H9 (cell line): ENCODE results near the gene SNX32. TPM values are rescaled to one million over a fixed set of nuclear protein-coding genes. Genes with fewer than 3 reads are reported as not detected.

Source experiments
- DNase-seq: peaks from one replicate; pipeline ENCODE4 v3.0.0-alpha.2; 2017
- H2AFZ ChIP-seq: one replicate; pipeline ENCODE4 v1.6.1; 2013; ENCODE audit warnings: mild to moderate bottlenecking, low read length, control low read depth, moderate library complexity
- H2AK5ac ChIP-seq: 2 replicates; pipeline ENCODE4 v1.6.1; 2013; ENCODE audit warnings: low read length, control low read depth, mixed read lengths; ENCODE audit not compliant: insufficient read length
- H2BK120ac ChIP-seq: one replicate; pipeline ENCODE4 v1.6.1; 2013; ENCODE audit warnings: low read depth, mild to moderate bottlenecking, low read length, control low read depth, inconsistent platforms; ENCODE audit not compliant: poor library complexity, severe bottlenecking
- H2BK12ac ChIP-seq: 2 replicates; pipeline ENCODE4 v1.6.1; 2013; ENCODE audit warnings: low read length, control low read depth, mixed read lengths, low read depth; ENCODE audit not compliant: insufficient read length
- H2BK15ac ChIP-seq: 2 replicates; pipeline ENCODE4 v1.6.1; 2013; ENCODE audit warnings: low read depth, low read length, control low read depth
- H2BK20ac ChIP-seq: one replicate; pipeline ENCODE4 v1.6.1; 2013; ENCODE audit warnings: low read depth, mild to moderate bottlenecking, low read length, control low read depth, inconsistent platforms; ENCODE audit not compliant: poor library complexity, severe bottlenecking
- H2BK5ac ChIP-seq: 2 replicates; pipeline ENCODE4 v1.6.1; 2013; ENCODE audit warnings: low read length, control low read depth, mixed read lengths; ENCODE audit not compliant: insufficient read length
- H3K14ac ChIP-seq: 2 replicates; pipeline ENCODE4 v1.6.1; 2013; ENCODE audit warnings: low read length, control low read depth; ENCODE audit not compliant: insufficient read depth
- H3K18ac ChIP-seq: 2 replicates; pipeline ENCODE4 v1.6.1; 2013; ENCODE audit warnings: low read depth, mild to moderate bottlenecking, mixed read lengths, low read length, control low read depth; ENCODE audit not compliant: insufficient read length
- H3K23ac ChIP-seq: 2 replicates; pipeline ENCODE4 v1.6.1; 2013; ENCODE audit warnings: low read length, control low read depth, mixed read lengths, low read depth; ENCODE audit not compliant: insufficient read length
- H3K23me2 ChIP-seq: 2 replicates; pipeline ENCODE4 v1.6.1; 2013; ENCODE audit warnings: low read depth, mild to moderate bottlenecking, mixed read lengths, low read length, control low read depth; ENCODE audit not compliant: insufficient read length, poor library complexity, severe bottlenecking
- H3K27ac ChIP-seq: 2 replicates; pipeline ENCODE4 v1.5.1; 2013; ENCODE audit warnings: low read length, control low read depth, mixed read lengths, low read depth; ENCODE audit not compliant: insufficient read length
- H3K27me3 ChIP-seq: 2 replicates; pipeline ENCODE4 v1.6.1; 2013; ENCODE audit warnings: low read length, control low read depth, inconsistent platforms; ENCODE audit not compliant: insufficient read depth
- H3K4ac ChIP-seq: 2 replicates; pipeline ENCODE4 v1.6.1; 2013; ENCODE audit warnings: low read depth, mild to moderate bottlenecking, control low read depth, inconsistent platforms, low read length, moderate library complexity
- H3K4me1 ChIP-seq: 2 replicates; pipeline ENCODE4 v1.6.1; 2013; ENCODE audit warnings: low read length, control low read depth, inconsistent platforms; ENCODE audit not compliant: insufficient read depth
- H3K4me2 ChIP-seq: 2 replicates; pipeline ENCODE4 v1.6.1; 2013; ENCODE audit warnings: low read length, control low read depth, mixed read lengths; ENCODE audit not compliant: insufficient read length, insufficient read depth
- H3K56ac ChIP-seq: 2 replicates; pipeline ENCODE4 v1.6.1; 2013; ENCODE audit warnings: low read depth, mild to moderate bottlenecking, mixed read lengths, low read length, control low read depth; ENCODE audit not compliant: insufficient read length
- H3K79me1 ChIP-seq: 2 replicates; pipeline ENCODE4 v1.6.1; 2013; ENCODE audit warnings: low read depth, mild to moderate bottlenecking, moderate library complexity, low read length, control low read depth, inconsistent platforms; ENCODE audit not compliant: insufficient read depth, poor library complexity, severe bottlenecking
- H3K79me2 ChIP-seq: 2 replicates; pipeline ENCODE4 v1.6.1; 2013; ENCODE audit warnings: low read length, control low read depth, inconsistent platforms; ENCODE audit not compliant: insufficient read depth
- H3K9ac ChIP-seq: 2 replicates; pipeline ENCODE4 v1.6.1; 2013; ENCODE audit warnings: low read length, control low read depth, mixed read lengths; ENCODE audit not compliant: insufficient read length; ENCODE audit errors: extremely low read depth
- H3K9me3 ChIP-seq: one replicate; pipeline ENCODE4 v1.6.1; 2013; ENCODE audit warnings: low read depth, low read length, inconsistent platforms; ENCODE audit not compliant: control insufficient read depth
- H3T11ph ChIP-seq: one replicate; pipeline ENCODE4 v1.6.1; 2013; ENCODE audit warnings: mild to moderate bottlenecking, low read length, control low read depth, inconsistent platforms
- H4K20me1 ChIP-seq: one replicate; pipeline ENCODE4 v1.6.1; 2013; ENCODE audit not compliant: control insufficient read depth, insufficient read length, insufficient read depth
- H4K5ac ChIP-seq: 2 replicates; pipeline ENCODE4 v1.6.1; 2013; ENCODE audit warnings: low read depth, mild to moderate bottlenecking, mixed read lengths, low read length, control low read depth; ENCODE audit not compliant: insufficient read length
- H4K8ac ChIP-seq: replicated peaks from 2 replicates; pipeline ENCODE4 v1.6.1; 2013; ENCODE audit warnings: low read length, control low read depth, mixed read lengths, low read depth; ENCODE audit not compliant: insufficient read length
- H4K91ac ChIP-seq: 2 replicates; pipeline ENCODE4 v1.6.1; 2013; ENCODE audit warnings: low read depth, mild to moderate bottlenecking, moderate library complexity, mixed read lengths, low read length, control low read depth; ENCODE audit not compliant: insufficient read length
- H3K27ac Mint-ChIP-seq, 3 experiments: 2 replicates in 2 of 3; 3 replicates in 1 of 3; pipeline ENCODE4 v1.8.0; 2020 to 2021; ENCODE audit warnings: mixed read lengths in 3 of 3, mild to moderate bottlenecking in 1 of 3, moderate library complexity in 1 of 3
- H3K27me3 Mint-ChIP-seq: 2 replicates; pipeline ENCODE4 v1.8.0; 2021; ENCODE audit warnings: low read depth, mild to moderate bottlenecking, moderate library complexity, mixed read lengths
- H3K36me3 Mint-ChIP-seq, 3 experiments: 2 replicates in 2 of 3; 3 replicates in 1 of 3; pipeline ENCODE4 v1.8.0; 2020 to 2021; ENCODE audit warnings: low read depth in 3 of 3, mixed read lengths in 3 of 3; ENCODE audit not compliant: insufficient read depth in 1 of 3
- H3K4me1 Mint-ChIP-seq, 2 experiments: 2 replicates each; pipeline ENCODE4 v1.8.0; 2020; ENCODE audit warnings: mixed read lengths in 2 of 2
- H3K4me3 Mint-ChIP-seq, 2 experiments: 2 replicates in 1 of 2; 3 replicates in 1 of 2; pipeline ENCODE4 v1.8.0; 2020 to 2021; ENCODE audit warnings: mild to moderate bottlenecking in 2 of 2, mixed read lengths in 2 of 2, moderate library complexity in 1 of 2
- H3K9me3 Mint-ChIP-seq, 2 experiments: 2 replicates in 1 of 2; 3 replicates in 1 of 2; pipeline ENCODE4 v1.8.0; 2020; ENCODE audit warnings: mild to moderate bottlenecking in 2 of 2, mixed read lengths in 2 of 2, moderate library complexity in 1 of 2
- CTCF ChIP-seq: fragments of 200-600 bp; sonication (generic); conservative IDR thresholded peaks from 3 replicates; pipeline ENCODE4 v1.8.0; 2021; ENCODE audit warnings: antibody characterized with exemption, mild to moderate bottlenecking
- WGBS: extraction: QIAGEN DNeasy Blood & Tissue Kit; methylation state at CpG from one replicate; pipeline ENCODE4 v1.1.7; 2013; ENCODE audit warnings: missing lambda C conversion rate, low lambda C conversion rate, mixed read lengths; ENCODE audit not compliant: insufficient read length; ENCODE audit errors: extremely low coverage; 5-methylcytosine and 5-hydroxymethylcytosine counted together
- total RNA-seq: library from RNA; stranded (reverse); gene quantifications from 2 replicates; pipeline ENCODE4 v1.2.1, GENCODE V29; 2021

Gene SNX32
- total RNA-seq, 1 experiment from 2014 or later: 1.2 TPM

- H2AFZ ChIP-seq: no peak overlapping the region
- Mint-ChIP-seq H3K36me3 (peaks cover 0 to 2% (median 1%) of the 10 kb centered on the region in 3 experiments; a peak in 2 of 7 replicates), H3K4me1 (peaks cover 4 to 14% of the 10 kb centered on the region in 2 experiments), H3K4me3 (no peak overlapping the region), H3K9me3 (peaks cover 0 to 6% of the 10 kb centered on the region in 2 experiments; a peak in 1 of 5 replicates), H3K27ac (no peak overlapping the region), H3K27me3 (peaks cover 30% of the 10 kb centered on the region)
- peaks cover 2% of the 10 kb centered on the region for H3K27me3 ChIP-seq
- no peaks in the 10 kb centered on the region for H3K79me1 ChIP-seq
- no peaks in the 10 kb centered on the region for H3K79me2 ChIP-seq
- TF ChIP-seq CTCF: no peak
- no peak overlapping the region for H4K91ac ChIP-seq
- no peak overlapping the region for H4K8ac ChIP-seq
- peaks cover 5% of the 10 kb centered on the region; the same call in 1 of the 2 replicates for H3K4me1 ChIP-seq
- DNase-seq: no peak
- H3K4ac ChIP-seq: no peak overlapping the region
- H3K4me2 ChIP-seq: peak overlapping the region; percentile 71
- H2BK20ac ChIP-seq: no peak overlapping the region
- H2BK15ac ChIP-seq: no peak overlapping the region
- H3K18ac ChIP-seq: no peak overlapping the region
- no peak overlapping the region for H3K27ac ChIP-seq
- H2BK120ac ChIP-seq: no peak overlapping the region
- no peak overlapping the region for H3K14ac ChIP-seq
- no peaks in the 10 kb centered on the region for H3K9me3 ChIP-seq
- no peak overlapping the region for H3K23ac ChIP-seq
- no CpG with 5 or more reads among the region's 6 CpGs for WGBS
- H3K9ac ChIP-seq: peak overlapping the region; percentile 3
- no peaks in the 10 kb centered on the region for H4K20me1 ChIP-seq
- H2BK12ac ChIP-seq: no peak overlapping the region
- H3K56ac ChIP-seq: no peak overlapping the region
- peaks cover 8% of the 10 kb centered on the region for H3K23me2 ChIP-seq
- no peak overlapping the region for H2AK5ac ChIP-seq
- H2BK5ac ChIP-seq: no peak overlapping the region
- H4K5ac ChIP-seq: no peak overlapping the region
- H3T11ph ChIP-seq: no peak overlapping the region
Observed at GRCh38 chr11:65834202-65834601, 439 bp downstream of the SNX32 start.
